Trophoblast cell (in vitro differentiated cells and primary cell): ENCODE data around the gene ZRANB3.

Experiments used
- DNase-seq, 2 donors: peaks; one replicate each; pipeline ENCODE4 v3.0.0-alpha.2; 2016
- H2AFZ ChIP-seq: 2 replicates; pipeline ENCODE4 v1.6.1; 2013; ENCODE audit warnings: low read length, moderate library complexity, mild to moderate bottlenecking; ENCODE audit not compliant: insufficient read depth, poor library complexity
- H2AK5ac ChIP-seq: 2 replicates; pipeline ENCODE4 v1.6.1; 2013; ENCODE audit warnings: mild to moderate bottlenecking, low read length
- H2BK120ac ChIP-seq: 2 replicates; pipeline ENCODE4 v1.6.1; 2013; ENCODE audit warnings: low read length, mild to moderate bottlenecking, moderate library complexity; ENCODE audit not compliant: insufficient read depth, poor library complexity
- H2BK12ac ChIP-seq: 2 replicates; pipeline ENCODE4 v1.6.1; 2013; ENCODE audit warnings: mild to moderate bottlenecking, low read length, moderate library complexity
- H2BK5ac ChIP-seq: 2 replicates; pipeline ENCODE4 v1.6.1; 2013; ENCODE audit warnings: low read length, low read depth, moderate library complexity, mild to moderate bottlenecking; ENCODE audit not compliant: poor library complexity
- H3K14ac ChIP-seq: 2 replicates; pipeline ENCODE4 v1.6.1; 2013; ENCODE audit warnings: mild to moderate bottlenecking, low read length
- H3K18ac ChIP-seq: 2 replicates; pipeline ENCODE4 v1.6.1; 2013; ENCODE audit warnings: mild to moderate bottlenecking, low read length
- H3K23ac ChIP-seq: 2 replicates; pipeline ENCODE4 v1.6.1; 2013; ENCODE audit warnings: low read length
- H3K27ac ChIP-seq: 2 replicates; pipeline ENCODE4 v1.5.1; 2013; ENCODE audit warnings: low read depth, mild to moderate bottlenecking, inconsistent platforms, low read length, moderate library complexity
- H3K27me3 ChIP-seq: 2 replicates; pipeline ENCODE4 v1.6.1; 2013; ENCODE audit warnings: inconsistent platforms, mild to moderate bottlenecking, low read length, moderate library complexity; ENCODE audit not compliant: insufficient read depth
- H3K36me3 ChIP-seq, 2 experiments: 1 replicate in 1 of 2; 2 replicates in 1 of 2; pipeline ENCODE4 v1.6.1; 2013; ENCODE audit warnings: low read length in 2 of 2, mild to moderate bottlenecking in 2 of 2, moderate library complexity in 1 of 2; ENCODE audit not compliant: insufficient read depth in 2 of 2, control insufficient read depth in 1 of 2
- H3K4ac ChIP-seq: 2 replicates; pipeline ENCODE4 v1.6.1; 2013; ENCODE audit warnings: low read depth, mild to moderate bottlenecking, low read length, moderate library complexity
- H3K4me1 ChIP-seq, 2 experiments: 1 replicate in 1 of 2; 2 replicates in 1 of 2; pipeline ENCODE4 v1.6.1; 2013; ENCODE audit warnings: low read length in 2 of 2, mild to moderate bottlenecking in 2 of 2, moderate library complexity in 1 of 2; ENCODE audit not compliant: insufficient read depth in 2 of 2, control insufficient read depth in 1 of 2
- H3K4me2 ChIP-seq: 2 replicates; pipeline ENCODE4 v1.6.1; 2013; ENCODE audit warnings: inconsistent platforms, mild to moderate bottlenecking, low read length, moderate library complexity
- H3K4me3 ChIP-seq: 2 replicates; pipeline ENCODE4 v1.5.1; 2013; ENCODE audit warnings: mild to moderate bottlenecking, low read depth, low read length, inconsistent platforms
- H3K79me1 ChIP-seq: one replicate; pipeline ENCODE4 v1.6.1; 2013; ENCODE audit warnings: low read length
- H3K79me2 ChIP-seq: 2 replicates; pipeline ENCODE4 v1.6.1; 2013; ENCODE audit warnings: low read length, mild to moderate bottlenecking; ENCODE audit not compliant: control insufficient read depth, insufficient read depth, poor library complexity
- H3K9ac ChIP-seq: 2 replicates; pipeline ENCODE4 v1.6.1; 2013; ENCODE audit warnings: mild to moderate bottlenecking, low read length
- H3K9me3 ChIP-seq: 2 replicates; pipeline ENCODE4 v1.6.1; 2013; ENCODE audit warnings: low read depth, mild to moderate bottlenecking, control low read depth, inconsistent platforms, low read length; ENCODE audit not compliant: insufficient read depth
- H4K12ac ChIP-seq: 2 replicates; pipeline ENCODE4 v1.6.1; 2013; ENCODE audit warnings: low read depth, mild to moderate bottlenecking, low read length, moderate library complexity
- H4K8ac ChIP-seq: 2 replicates; pipeline ENCODE4 v1.6.1; 2013; ENCODE audit warnings: low read depth, mild to moderate bottlenecking, low read length, moderate library complexity
- H4K91ac ChIP-seq: one replicate; pipeline ENCODE4 v1.6.1; 2013; ENCODE audit warnings: low read depth, mild to moderate bottlenecking, low read length, moderate library complexity
- WGBS: extraction: QIAGEN DNeasy Blood & Tissue Kit; methylation state at CpG from one replicate; pipeline ENCODE4 v1.1.7; 2013; ENCODE audit warnings: missing lambda C conversion rate; ENCODE audit not compliant: insufficient read length, insufficient coverage; ENCODE audit errors: extremely low coverage; 5-methylcytosine and 5-hydroxymethylcytosine counted together

Gene ZRANB3

GRCh38 chr2:135179689-135180088, 351.3 kb downstream of the ZRANB3 start:
- DNase-seq = no peak
- Histone ChIP-seq H3K27ac (no peak overlapping the region), H3K79me2 (no peaks in the 10 kb centered on the region), H2AFZ (no peak overlapping the region), H3K9me3 (no peaks in the 10 kb centered on the region), H3K36me3 (peaks cover 7 to 8% of the 10 kb centered on the region in 2 experiments), H3K4me1 (no peaks in the 10 kb centered on the region), H4K91ac (no peak overlapping the region), H3K14ac (no peak overlapping the region), H3K18ac (no peak overlapping the region), H4K8ac (no peak overlapping the region), H3K4ac (no peak overlapping the region), H3K4me3 (no peak overlapping the region), H2AK5ac (no peak overlapping the region), H3K9ac (no peak overlapping the region), H3K79me1 (no peaks in the 10 kb centered on the region), H3K23ac (no peak overlapping the region), H3K27me3 (no peaks in the 10 kb centered on the region), H2BK12ac (no peak overlapping the region), H3K4me2 (no peak overlapping the region), H4K12ac (no peak overlapping the region), H2BK120ac (no peak overlapping the region), H2BK5ac (no peak overlapping the region)
- no CpG with 5 or more reads among the region's 1 CpG for WGBS

GRCh38 chr2:135175177-135175576, 355.8 kb downstream of the ZRANB3 start:
- H3K27me3 ChIP-seq = no peaks in the 10 kb centered on the region
- no peak overlapping the region for H3K27ac ChIP-seq
- WGBS = no CpG with 5 or more reads among the region's 3 CpGs
- H2AK5ac ChIP-seq = no peak overlapping the region
- H4K91ac ChIP-seq = no peak overlapping the region
- no peaks in the 10 kb centered on the region for H3K79me2 ChIP-seq
- no peak for DNase-seq
- H2BK5ac ChIP-seq = no peak overlapping the region
- no peaks in the 10 kb centered on the region for H3K4me1 ChIP-seq
- no peak overlapping the region for H2BK12ac ChIP-seq
- no peak overlapping the region for H4K8ac ChIP-seq
- H3K18ac ChIP-seq = no peak overlapping the region
- H3K14ac ChIP-seq = no peak overlapping the region
- H3K36me3 ChIP-seq = peaks cover 19 to 23% of the 10 kb centered on the region in 2 experiments
- no peak overlapping the region for H3K4ac ChIP-seq
- H3K23ac ChIP-seq = no peak overlapping the region
- no peak overlapping the region for H3K4me3 ChIP-seq
- no peak overlapping the region for H4K12ac ChIP-seq
- no peak overlapping the region for H3K4me2 ChIP-seq
- no peaks in the 10 kb centered on the region for H3K9me3 ChIP-seq
- H3K9ac ChIP-seq = no peak overlapping the region
- no peaks in the 10 kb centered on the region for H3K79me1 ChIP-seq
- H2AFZ ChIP-seq = no peak overlapping the region
- no peak overlapping the region for H2BK120ac ChIP-seq

GRCh38 chr2:135174810-135175093, 356.3 kb downstream of the ZRANB3 start:
- H2AK5ac ChIP-seq = no peak overlapping the region
- no peak overlapping the region for H3K23ac ChIP-seq
- no peak overlapping the region for H2BK120ac ChIP-seq
- DNase-seq = no peak
- no peaks in the 10 kb centered on the region for H3K79me2 ChIP-seq
- no peak overlapping the region for H4K91ac ChIP-seq
- H2BK5ac ChIP-seq = no peak overlapping the region
- H4K12ac ChIP-seq = no peak overlapping the region
- no peak overlapping the region for H4K8ac ChIP-seq
- no peaks in the 10 kb centered on the region for H3K27me3 ChIP-seq
- no peak overlapping the region for H3K9ac ChIP-seq
- H3K9me3 ChIP-seq = no peaks in the 10 kb centered on the region
- H3K18ac ChIP-seq = no peak overlapping the region
- H2AFZ ChIP-seq = no peak overlapping the region
- no peak overlapping the region for H3K4me2 ChIP-seq
- H3K36me3 ChIP-seq = peaks cover 19 to 26% of the 10 kb centered on the region in 2 experiments
- no peak overlapping the region for H3K4me3 ChIP-seq
- no peak overlapping the region for H3K14ac ChIP-seq
- no peak overlapping the region for H2BK12ac ChIP-seq
- no peak overlapping the region for H3K27ac ChIP-seq
- H3K4ac ChIP-seq = no peak overlapping the region
- H3K79me1 ChIP-seq = no peaks in the 10 kb centered on the region
- WGBS = no CpG with 5 or more reads among the region's 6 CpGs
- no peaks in the 10 kb centered on the region for H3K4me1 ChIP-seq

GRCh38 chr2:135174049-135174809, 356.8 kb downstream of the ZRANB3 start:
- no peaks in the 10 kb centered on the region for H3K27me3 ChIP-seq
- WGBS = no CpG with 5 or more reads among the region's 9 CpGs
- no peak overlapping the region for H3K9ac ChIP-seq

More at GRCh38 chr2:135174049-135174809, 356.8 kb downstream of the ZRANB3 start:
- Histone ChIP-seq H2BK5ac (no peak overlapping the region), H3K36me3 (peaks cover 19 to 26% of the 10 kb centered on the region in 2 experiments), H2BK12ac (no peak overlapping the region), H3K18ac (no peak overlapping the region), H3K23ac (no peak overlapping the region), H2AK5ac (no peak overlapping the region), H4K91ac (no peak overlapping the region), H3K9me3 (no peaks in the 10 kb centered on the region), H3K79me2 (no peaks in the 10 kb centered on the region), H4K8ac (no peak overlapping the region), H4K12ac (no peak overlapping the region), H2BK120ac (no peak overlapping the region), H3K4me3 (no peak overlapping the region), H3K4me1 (no peaks in the 10 kb centered on the region), H3K27ac (no peak overlapping the region), H3K4me2 (no peak overlapping the region), H3K14ac (no peak overlapping the region), H3K79me1 (no peaks in the 10 kb centered on the region), H3K4ac (no peak overlapping the region), H2AFZ (no peak overlapping the region)
- no peak for DNase-seq
